A673 (cell line): ENCODE data around the gene FAM120A. TPM values are rescaled to one million over a fixed set of nuclear protein-coding genes. Genes with fewer than 3 reads are reported as not detected.

Experiments
- BruUV-seq: library from RNA; stranded (reverse); fragments of 400-500 nt; replicated peaks from 2 replicates; lab custom pipeline; 2021; lab: Mats Ljungman, UMichigan
- CTCF ChIA-PET: fragments of 300-600 bp; sonication (Branson Sonifier 250); formaldehyde crosslinking; loops from one replicate; lab custom pipeline; 2022; ENCODE audit warnings: antibody characterized with exemption; lab: Charles Lee
- POLR2A ChIA-PET: fragments of 300-600 bp; sonication (Branson Sonifier 250); formaldehyde crosslinking; loops from one replicate; lab custom pipeline; 2022; ENCODE audit warnings: antibody characterized with exemption; ENCODE audit not compliant: low non-redundant PET; lab: Charles Lee
- DNase-seq: peaks from one replicate; pipeline ENCODE4 v3.0.0-alpha.2; 2015; ENCODE audit warnings: low spot score
- H3K27ac ChIP-seq: fragments of 200-600 bp; sonication (generic); 2 replicates; pipeline ENCODE4 v1.5.1; 2016; ENCODE audit warnings: mixed run types, low read depth, mild to moderate bottlenecking, mixed read lengths, antibody characterized with exemption, low read length; ENCODE audit not compliant: poor library complexity, severe bottlenecking
- H3K27me3 ChIP-seq: fragments of 200-600 bp; sonication (generic); replicated peaks from 2 replicates; pipeline ENCODE4 v1.6.1; 2017; ENCODE audit warnings: mixed run types, low read depth, mild to moderate bottlenecking, mixed read lengths, antibody characterized with exemption, low read length; ENCODE audit not compliant: insufficient read depth, poor library complexity
- H3K36me3 ChIP-seq: fragments of 200-600 bp; sonication (generic); 2 replicates; pipeline ENCODE4 v1.6.1; 2016; ENCODE audit warnings: mixed run types, mild to moderate bottlenecking, mixed read lengths, antibody characterized with exemption, low read length; ENCODE audit not compliant: insufficient read depth, poor library complexity, severe bottlenecking
- H3K4me1 ChIP-seq: fragments of 200-600 bp; sonication (generic); 2 replicates; pipeline ENCODE4 v1.6.1; 2017; ENCODE audit warnings: mixed run types, mild to moderate bottlenecking, mixed read lengths, antibody characterized with exemption, low read length; ENCODE audit not compliant: insufficient read depth, poor library complexity, severe bottlenecking
- H3K4me3 ChIP-seq: fragments of 200-600 bp; sonication (generic); 2 replicates; pipeline ENCODE4 v1.5.1; 2016; ENCODE audit warnings: low read depth, mixed run types, mild to moderate bottlenecking, mixed read lengths, low read length; ENCODE audit not compliant: poor library complexity, severe bottlenecking
- H3K9me3 ChIP-seq: fragments of 200-600 bp; sonication (generic); 2 replicates; pipeline ENCODE4 v1.6.1; 2016; ENCODE audit warnings: mixed run types, low read depth, mild to moderate bottlenecking, mixed read lengths, antibody characterized with exemption, low read length; ENCODE audit not compliant: poor library complexity, severe bottlenecking
- CTCF ChIP-seq: fragments of 300-800, 200-600 bp; sonication (generic); conservative IDR thresholded peaks from 2 replicates; pipeline ENCODE4 v1.5.1; 2017; ENCODE audit warnings: low read depth, mild to moderate bottlenecking, antibody characterized with exemption, low read length, moderate library complexity, mixed read lengths
- EZH2 ChIP-seq: fragments of 200-600 bp; sonication (generic); IDR thresholded peaks from 2 replicates; pipeline ENCODE4 v1.6.1; 2017; ENCODE audit warnings: borderline replicate concordance, low read depth, mild to moderate bottlenecking, mixed read lengths, antibody characterized with exemption, low read length; ENCODE audit not compliant: poor library complexity, severe bottlenecking
- intact Hi-C: fragments of 100-400 bp; cut with micrococcal nuclease; formaldehyde crosslinking; loops from one replicate; pipeline ENCODE4 v1.10.0; 2022; ENCODE audit not compliant: unreplicated experiment
- total RNA-seq: library from RNA; stranded (reverse); gene quantifications from 2 replicates; pipeline ENCODE4 v1.2.3, GENCODE V29; 2021

FAM120A gene
- total RNA-seq, 1 experiment from 2014 or later, result 91.0 TPM

GRCh38 chr9:93610206-93610605, 158.7 kb downstream of the FAM120A start:
- H3K27ac ChIP-seq, result no peak overlapping the region
- intact Hi-C loops, result no loop called here
- no peaks in the 10 kb centered on the region for H3K27me3 ChIP-seq
- TF ChIP-seq EZH2 (no peak), CTCF (no peak)
- H3K4me3 ChIP-seq, result no peak overlapping the region
- peaks cover 27% of the 10 kb centered on the region for H3K9me3 ChIP-seq
- ChIA-PET POLR2A (no interaction called here), CTCF (no interaction called here)
- BruUV-seq, result no TSS peak
- no peak for DNase-seq
- H3K4me1 ChIP-seq, result no peaks in the 10 kb centered on the region
- H3K36me3 ChIP-seq, result no peaks in the 10 kb centered on the region

- no peak for DNase-seq
- no TSS peak for BruUV-seq
- ChIA-PET POLR2A (no interaction called here), CTCF (no interaction called here)
- peaks cover 23% of the 10 kb centered on the region for H3K9me3 ChIP-seq
- no peaks in the 10 kb centered on the region for H3K4me1 ChIP-seq
- H3K4me3 ChIP-seq, result no peak overlapping the region
- intact Hi-C loops, result no loop called here
- H3K36me3 ChIP-seq, result no peaks in the 10 kb centered on the region
- no peak for TF ChIP-seq EZH2
- TF ChIP-seq CTCF, result no peak
- H3K27ac ChIP-seq, result no peak overlapping the region
- no peaks in the 10 kb centered on the region for H3K27me3 ChIP-seq
Measured at GRCh38 chr9:93612052-93612795, 160.7 kb downstream of the FAM120A start.

- H3K27ac ChIP-seq, result no peak overlapping the region
- no peak for TF ChIP-seq EZH2
- TF ChIP-seq CTCF, result no peak
- peaks cover 23% of the 10 kb centered on the region for H3K9me3 ChIP-seq
- H3K4me1 ChIP-seq, result no peaks in the 10 kb centered on the region
- CTCF ChIA-PET, result no interaction called here
- intact Hi-C loops, result no loop called here
- POLR2A ChIA-PET, result no interaction called here
- H3K27me3 ChIP-seq, result no peaks in the 10 kb centered on the region
- no peaks in the 10 kb centered on the region for H3K36me3 ChIP-seq
- no TSS peak for BruUV-seq
- DNase-seq, result no peak
- H3K4me3 ChIP-seq, result no peak overlapping the region
Measured at GRCh38 chr9:93612796-93613154, 161.3 kb downstream of the FAM120A start.
